ENCODE measurements around the gene NUMBL.
A peak's percentile ranks its signal among the peaks of the same experiment; 100 is the strongest.

The NUMBL gene

GRCh38 chr19:40688987-40689338, 1.5 kb downstream of the NUMBL start:
- DNase-seq: no peak

GRCh38 chr19:40688309-40688708, 2.1 kb downstream of the NUMBL start:
- no peak for DNase-seq

- DNase-seq: peak; percentile 56
Measured at GRCh38 chr19:40687525-40688016, 2.9 kb downstream of the NUMBL start.

GRCh38 chr19:40686882-40687524, 3.4 kb downstream of the NUMBL start:
- DNase-seq: no peak

- DNase-seq: no peak
Measured at GRCh38 chr19:40685563-40685962, 4.9 kb downstream of the NUMBL start.

- no peak for DNase-seq
Measured at GRCh38 chr19:40685016-40685526, 5.4 kb downstream of the NUMBL start.

GRCh38 chr19:40684280-40684679, 6.2 kb downstream of the NUMBL start:
- no peak for DNase-seq

GRCh38 chr19:40683437-40683836, 7.0 kb downstream of the NUMBL start:
- no peak for DNase-seq

- DNase-seq: no peak
Measured at GRCh38 chr19:40682431-40682964, 8.0 kb downstream of the NUMBL start.

GRCh38 chr19:40681039-40681438, 9.4 kb downstream of the NUMBL start:
- no peak for DNase-seq

GRCh38 chr19:40677156-40677555, 13.3 kb downstream of the NUMBL start:
- no peak for DNase-seq

- no peak for DNase-seq
Measured at GRCh38 chr19:40674291-40674690, 16.2 kb downstream of the NUMBL start.

GRCh38 chr19:40673397-40673796, 17.1 kb downstream of the NUMBL start:
- peak; percentile 36 for DNase-seq

GRCh38 chr19:40672573-40673299, 17.7 kb downstream of the NUMBL start:
- no peak for DNase-seq

GRCh38 chr19:40672038-40672437, 18.4 kb downstream of the NUMBL start:
- DNase-seq: no peak

- DNase-seq: no peak
Measured at GRCh38 chr19:40671404-40671803, 19.0 kb downstream of the NUMBL start.

GRCh38 chr19:40668991-40669614, 21.3 kb downstream of the NUMBL start:
- no peak for DNase-seq

- DNase-seq: no peak
Measured at GRCh38 chr19:40667602-40668001, 22.8 kb downstream of the NUMBL start.

- DNase-seq: no peak
Measured at GRCh38 chr19:40666803-40667438, 23.5 kb downstream of the NUMBL start.

GRCh38 chr19:40663695-40664692, 26.5 kb downstream of the NUMBL start:
- DNase-seq: peak; percentile 18

GRCh38 chr19:40662925-40663694, 27.3 kb downstream of the NUMBL start:
- peak; percentile 92 for DNase-seq
